M059J (cell line): ENCODE data around the gene KIRREL3. TPM values are rescaled to one million over a fixed set of nuclear protein-coding genes. Genes with fewer than 3 reads are reported as not detected.
"Not testable (repeated sequence)": the region's sequence is repeated elsewhere in the genome, so short reads cannot be mapped to it uniquely, and the experiment has no call there.

Source experiments
- DNase-seq: peaks from one replicate; pipeline ENCODE4 v3.0.0-alpha.2; 2012; ENCODE audit warnings: low read depth
- total RNA-seq: library from RNA; depleted of rRNA; stranded (reverse); fragments of >200 nt; shearing (Covaris generic); gene quantifications from 2 replicates; pipeline ENCODE4 v1.2.3, GENCODE V29; 2014

Gene KIRREL3
- total RNA-seq, 1 experiment from 2014 or later: 9.8 TPM

GRCh38 chr11:126956635-126957034 is 43.9 kb downstream of the KIRREL3 start:
- no peak for DNase-seq

- not testable (repeated sequence) for DNase-seq
These were observed 48.0 kb downstream of the KIRREL3 start for GRCh38 chr11:126952533-126952932.

GRCh38 chr11:126951465-126951864 is 49.1 kb downstream of the KIRREL3 start:
- no peak for DNase-seq

- peak; percentile 85 for DNase-seq
These were observed 51.3 kb downstream of the KIRREL3 start for GRCh38 chr11:126949066-126949891.

- DNase-seq: no peak
These were observed 52.0 kb downstream of the KIRREL3 start for GRCh38 chr11:126948563-126948962.

GRCh38 chr11:126945319-126945718 is 55.3 kb downstream of the KIRREL3 start:
- no peak for DNase-seq

- DNase-seq: no peak
These were observed 57.3 kb downstream of the KIRREL3 start for GRCh38 chr11:126943316-126943715.

GRCh38 chr11:126942146-126942545 is 58.4 kb downstream of the KIRREL3 start:
- DNase-seq: no peak

GRCh38 chr11:126939552-126939951 is 61.0 kb downstream of the KIRREL3 start:
- DNase-seq: no peak

- no peak for DNase-seq
These were observed 61.9 kb downstream of the KIRREL3 start for GRCh38 chr11:126938718-126939117.

- DNase-seq: no peak
These were observed 70.3 kb downstream of the KIRREL3 start for GRCh38 chr11:126930091-126930841.

- DNase-seq: peak; percentile 47
These were observed 71.2 kb downstream of the KIRREL3 start for GRCh38 chr11:126929179-126930061.

- DNase-seq: no peak
These were observed 72.9 kb downstream of the KIRREL3 start for GRCh38 chr11:126927623-126928022.

GRCh38 chr11:126926376-126926791 is 74.2 kb downstream of the KIRREL3 start:
- no peak for DNase-seq

GRCh38 chr11:126925321-126926093 is 75.1 kb downstream of the KIRREL3 start:
- no peak for DNase-seq

- DNase-seq: no peak
These were observed 76.1 kb downstream of the KIRREL3 start for GRCh38 chr11:126924376-126925040.

- DNase-seq: no peak
These were observed 79.7 kb downstream of the KIRREL3 start for GRCh38 chr11:126920833-126921232.

- no peak for DNase-seq
These were observed 81.3 kb downstream of the KIRREL3 start for GRCh38 chr11:126919147-126919823.

GRCh38 chr11:126918556-126918955 is 82.0 kb downstream of the KIRREL3 start:
- peak; percentile 51 for DNase-seq
